Endodermal cell (in vitro differentiated cells): ENCODE results near the gene CSGALNACT2. TPM values are rescaled to one million over a fixed set of nuclear protein-coding genes. Genes with fewer than 3 reads are reported as not detected.

Experiments used
- DNase-seq: peaks from one replicate; pipeline ENCODE4 v3.0.0-alpha.2; 2017
- H3K27ac ChIP-seq: 2 replicates; pipeline ENCODE4 v1.5.1; 2013; ENCODE audit warnings: mild to moderate bottlenecking, low read depth, low read length, moderate library complexity
- H3K27me3 ChIP-seq: 2 replicates; pipeline ENCODE4 v1.6.1; 2013; ENCODE audit warnings: mild to moderate bottlenecking, low read length, moderate library complexity; ENCODE audit not compliant: insufficient read depth, control insufficient read depth, poor library complexity, severe bottlenecking
- H3K36me3 ChIP-seq: 2 replicates; pipeline ENCODE4 v1.7.0; 2013; ENCODE audit warnings: mild to moderate bottlenecking, low read length, moderate library complexity; ENCODE audit not compliant: control insufficient read depth, insufficient read depth
- H3K4me1 ChIP-seq: one replicate; pipeline ENCODE4 v1.7.0; 2013; ENCODE audit warnings: low read length; ENCODE audit not compliant: control insufficient read depth, insufficient read depth
- H3K4me3 ChIP-seq: 2 replicates; pipeline ENCODE4 v1.5.1; 2013; ENCODE audit warnings: mild to moderate bottlenecking, low read length, moderate library complexity
- H3K9ac ChIP-seq: 2 replicates; pipeline ENCODE4 v1.6.1; 2013; ENCODE audit warnings: mild to moderate bottlenecking, low read length, moderate library complexity; ENCODE audit not compliant: poor library complexity, severe bottlenecking; ENCODE audit errors: extremely low read depth
- H3K9me3 ChIP-seq: 2 replicates; pipeline ENCODE4 v1.6.1; 2013; ENCODE audit warnings: mild to moderate bottlenecking, low read length, moderate library complexity; ENCODE audit not compliant: control insufficient read depth
- H3K27ac Mint-ChIP-seq: 2 replicates; pipeline ENCODE4 v1.8.0; 2020; ENCODE audit warnings: mixed read lengths
- H3K27me3 Mint-ChIP-seq: 2 replicates; pipeline ENCODE4 v1.8.0; 2021; ENCODE audit warnings: mild to moderate bottlenecking, mixed read lengths; ENCODE audit not compliant: insufficient read depth
- H3K36me3 Mint-ChIP-seq: 2 replicates; pipeline ENCODE4 v1.8.0; 2020; ENCODE audit warnings: low read depth, mixed read lengths
- H3K4me1 Mint-ChIP-seq: 2 replicates; pipeline ENCODE4 v1.8.0; 2020; ENCODE audit warnings: mixed read lengths
- H3K4me3 Mint-ChIP-seq: 2 replicates; pipeline ENCODE4 v1.8.0; 2020; ENCODE audit warnings: mild to moderate bottlenecking, moderate library complexity, mixed read lengths
- H3K9me3 Mint-ChIP-seq: 2 replicates; pipeline ENCODE4 v1.8.0; 2020; ENCODE audit warnings: mild to moderate bottlenecking, mixed read lengths
- WGBS, 2 experiments: methylation state at CpG; one replicate each; pipeline versions ENCODE4 v1.1.5 to v1.1.7; 2013; ENCODE audit warnings: missing lambda C conversion rate in 2 of 2, mixed read lengths in 1 of 2; ENCODE audit not compliant: insufficient coverage in 1 of 2, insufficient read length in 1 of 2; 5-methylcytosine and 5-hydroxymethylcytosine counted together
- total RNA-seq, 2 donors: library from RNA; stranded (reverse); fragmentation: NEBNext Ultra II Directional in 1 of 2; extraction: Animal tissue kit (Norgen Biotek cat#: 25700) in 1 of 2; gene quantifications; 2 replicates in 1 of 2; 3 replicates in 1 of 2; pipeline ENCODE4 v1.2.1, GENCODE V29; 2021
- TF ChIP-seq, protein P1 (sequence below): fragments of 200-600 bp; sonication (generic); conservative IDR thresholded peaks from 2 replicates; pipeline ENCODE4 v1.5.0; 2021; ENCODE audit warnings: antibody characterized with exemption, mild to moderate bottlenecking

Gene CSGALNACT2
- total RNA-seq, 2 donors from 2014 or later, result 7.3 to 8.6 TPM

DNA sequence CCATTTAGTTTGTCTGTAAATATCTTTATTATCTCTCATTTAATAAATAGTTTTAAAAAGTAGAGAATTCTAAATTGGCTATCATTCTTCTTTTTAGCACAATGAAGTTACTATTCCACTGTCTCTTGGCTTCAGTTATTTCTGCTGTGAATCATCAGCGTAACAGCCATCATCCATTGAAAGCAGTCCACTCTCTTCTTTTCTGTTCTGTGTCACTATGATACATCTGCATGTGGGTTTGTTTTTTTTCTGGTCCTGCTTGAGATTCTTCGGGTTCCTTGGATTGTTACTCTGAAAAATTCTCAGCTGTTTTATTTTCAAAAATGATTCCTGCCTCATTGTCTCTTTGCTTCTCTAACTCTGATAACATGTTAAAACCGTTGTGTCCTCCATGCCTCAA is 52.5 kb downstream of the CSGALNACT2 start:
- Histone ChIP-seq H3K27ac (no peak overlapping the region), H3K36me3 (peaks cover 5% of the 10 kb centered on the region), H3K4me1 (no peaks in the 10 kb centered on the region), H3K27me3 (no peaks in the 10 kb centered on the region), H3K4me3 (no peak overlapping the region), H3K9me3 (no peaks in the 10 kb centered on the region), H3K9ac (no peak overlapping the region)
- Mint-ChIP-seq H3K9me3 (no peaks in the 10 kb centered on the region), H3K27ac (no peak overlapping the region), H3K4me3 (no peak overlapping the region), H3K27me3 (no peaks in the 10 kb centered on the region), H3K4me1 (no peaks in the 10 kb centered on the region), H3K36me3 (peaks cover 11% of the 10 kb centered on the region)
- WGBS, 2 experiments, result 96% methylated on average over 2 to 3 of the region's 3 CpGs
- no peak for DNase-seq
- TF ChIP-seq, protein P1, sequence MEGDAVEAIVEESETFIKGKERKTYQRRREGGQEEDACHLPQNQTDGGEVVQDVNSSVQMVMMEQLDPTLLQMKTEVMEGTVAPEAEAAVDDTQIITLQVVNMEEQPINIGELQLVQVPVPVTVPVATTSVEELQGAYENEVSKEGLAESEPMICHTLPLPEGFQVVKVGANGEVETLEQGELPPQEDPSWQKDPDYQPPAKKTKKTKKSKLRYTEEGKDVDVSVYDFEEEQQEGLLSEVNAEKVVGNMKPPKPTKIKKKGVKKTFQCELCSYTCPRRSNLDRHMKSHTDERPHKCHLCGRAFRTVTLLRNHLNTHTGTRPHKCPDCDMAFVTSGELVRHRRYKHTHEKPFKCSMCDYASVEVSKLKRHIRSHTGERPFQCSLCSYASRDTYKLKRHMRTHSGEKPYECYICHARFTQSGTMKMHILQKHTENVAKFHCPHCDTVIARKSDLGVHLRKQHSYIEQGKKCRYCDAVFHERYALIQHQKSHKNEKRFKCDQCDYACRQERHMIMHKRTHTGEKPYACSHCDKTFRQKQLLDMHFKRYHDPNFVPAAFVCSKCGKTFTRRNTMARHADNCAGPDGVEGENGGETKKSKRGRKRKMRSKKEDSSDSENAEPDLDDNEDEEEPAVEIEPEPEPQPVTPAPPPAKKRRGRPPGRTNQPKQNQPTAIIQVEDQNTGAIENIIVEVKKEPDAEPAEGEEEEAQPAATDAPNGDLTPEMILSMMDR, result no peak

DNA sequence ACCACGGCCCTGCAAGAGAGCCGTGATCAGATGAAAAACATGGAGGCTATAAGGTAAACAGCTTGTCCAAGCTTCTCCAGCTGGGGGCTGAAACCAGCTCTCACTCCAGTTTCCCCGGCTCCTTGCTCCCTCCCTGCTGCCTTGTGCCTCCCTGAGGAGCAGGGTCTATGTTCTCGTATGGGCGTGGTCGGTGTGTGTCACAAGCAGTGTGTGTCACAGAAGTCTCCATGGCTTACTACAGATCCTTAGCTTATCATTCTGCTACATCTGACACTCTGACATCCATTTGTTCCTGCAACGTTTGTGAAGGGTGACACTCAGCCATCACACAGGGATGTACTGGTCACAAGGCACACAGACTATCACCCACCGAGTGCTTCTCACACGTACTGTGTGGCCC is 54.6 kb downstream of the CSGALNACT2 start:
- Histone ChIP-seq H3K9ac (no peak overlapping the region), H3K9me3 (no peaks in the 10 kb centered on the region), H3K4me1 (no peaks in the 10 kb centered on the region), H3K27me3 (no peaks in the 10 kb centered on the region), H3K27ac (no peak overlapping the region), H3K36me3 (no peaks in the 10 kb centered on the region), H3K4me3 (no peak overlapping the region)
- DNase-seq, result no peak
- Mint-ChIP-seq H3K36me3 (peaks cover 26% of the 10 kb centered on the region), H3K9me3 (no peaks in the 10 kb centered on the region), H3K4me3 (no peak overlapping the region), H3K27ac (no peak overlapping the region), H3K27me3 (no peaks in the 10 kb centered on the region), H3K4me1 (no peaks in the 10 kb centered on the region)
- WGBS, 2 experiments, result 91 to 94% methylated on average over 8 to 9 of the region's 9 CpGs
- TF ChIP-seq, protein P1, result no peak

DNA sequence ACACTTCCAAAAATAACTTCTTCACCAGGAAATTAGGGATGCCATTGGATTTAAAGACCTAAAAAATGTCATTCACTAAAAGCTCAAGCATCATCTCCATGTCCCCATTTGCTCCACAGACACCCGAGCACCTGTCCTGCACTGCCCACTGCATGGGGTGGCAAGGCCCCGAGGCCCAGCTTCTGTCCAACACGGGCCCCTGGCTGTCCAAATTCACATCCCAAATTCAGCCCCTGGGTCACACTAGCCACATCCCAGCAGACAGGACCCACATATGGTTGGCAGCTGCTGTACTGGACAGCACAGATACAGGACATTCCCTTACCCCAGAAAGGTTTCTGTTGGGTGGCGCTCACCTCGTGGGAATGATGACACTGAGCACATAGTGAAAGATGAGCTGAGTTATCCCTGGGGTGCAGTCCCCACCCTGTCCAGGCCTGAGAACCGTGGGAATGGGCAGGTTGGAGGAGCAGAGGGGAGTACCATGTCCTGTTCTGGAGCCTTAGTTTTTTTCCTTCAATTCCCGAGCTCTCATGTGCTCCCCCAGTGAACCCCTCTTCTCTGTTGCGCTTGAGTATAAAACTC is 55.3 kb downstream of the CSGALNACT2 start:
- TF ChIP-seq, protein P1, result no peak
- no peaks in the 10 kb centered on the region for H3K9me3 ChIP-seq
- no peaks in the 10 kb centered on the region for H3K27me3 ChIP-seq
- Mint-ChIP-seq H3K9me3 (no peaks in the 10 kb centered on the region), H3K36me3 (peaks cover 32% of the 10 kb centered on the region), H3K4me1 (no peaks in the 10 kb centered on the region), H3K27ac (no peak overlapping the region), H3K4me3 (no peak overlapping the region), H3K27me3 (no peaks in the 10 kb centered on the region)
- no peak overlapping the region for H3K27ac ChIP-seq
- H3K9ac ChIP-seq, result no peak overlapping the region
- 92 to 94% methylated on average over 2 to 8 of the region's 8 CpGs for WGBS, 2 experiments
- H3K4me3 ChIP-seq, result no peak overlapping the region
- H3K4me1 ChIP-seq, result no peaks in the 10 kb centered on the region
- DNase-seq, result no peak
- H3K36me3 ChIP-seq, result no peaks in the 10 kb centered on the region
